Inflammatory macrophage treated with lipopolysaccharide for 1 hour (primary cell): ENCODE data around the gene PTAFR.
A peak's percentile ranks its signal among the peaks of the same experiment; 100 is the strongest.

ENCODE experiments used
- DNase-seq, 2 donors: peaks; one replicate each; pipeline ENCODE4 v3.0.0-alpha.2; 2020 to 2022

PTAFR gene

DNA sequence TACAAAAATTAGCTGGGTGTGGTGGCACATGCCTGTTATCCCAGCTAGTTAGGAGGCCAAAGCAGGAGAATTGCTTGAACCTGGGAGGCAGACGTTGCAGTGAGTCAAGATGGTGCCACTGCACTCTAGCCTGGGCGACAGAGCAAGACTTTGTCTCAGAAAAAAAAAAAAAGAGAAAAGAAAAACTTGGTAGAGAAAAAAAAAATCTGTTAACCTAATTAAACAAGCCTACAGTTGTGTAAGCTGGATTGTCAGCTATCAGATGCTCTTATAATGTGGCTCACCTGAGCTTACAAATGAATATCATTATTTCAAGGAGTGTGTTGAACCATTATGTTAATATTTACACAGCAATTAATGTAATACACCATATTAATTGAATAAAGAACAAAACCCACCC, 61.6 kb downstream of the PTAFR start:
- no peak for DNase-seq

DNA sequence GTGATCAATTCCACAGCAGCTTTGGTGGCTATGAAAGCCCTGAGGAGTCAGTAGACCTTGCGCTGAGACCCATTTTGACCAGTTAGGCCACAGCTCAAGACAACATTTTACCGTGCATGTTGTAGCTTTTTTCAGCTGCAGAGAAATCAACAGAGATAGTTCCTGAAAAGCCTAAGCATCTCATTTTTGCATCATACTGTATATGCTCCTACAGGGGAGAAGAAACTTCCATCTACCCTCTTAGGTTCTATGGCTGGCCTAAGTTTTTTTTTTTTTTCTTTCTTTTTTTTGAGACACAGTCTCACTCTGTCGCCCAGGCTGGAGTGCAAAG, 63.3 kb downstream of the PTAFR start:
- DNase-seq = peak in 1 of 2 donors; percentile 57

DNA sequence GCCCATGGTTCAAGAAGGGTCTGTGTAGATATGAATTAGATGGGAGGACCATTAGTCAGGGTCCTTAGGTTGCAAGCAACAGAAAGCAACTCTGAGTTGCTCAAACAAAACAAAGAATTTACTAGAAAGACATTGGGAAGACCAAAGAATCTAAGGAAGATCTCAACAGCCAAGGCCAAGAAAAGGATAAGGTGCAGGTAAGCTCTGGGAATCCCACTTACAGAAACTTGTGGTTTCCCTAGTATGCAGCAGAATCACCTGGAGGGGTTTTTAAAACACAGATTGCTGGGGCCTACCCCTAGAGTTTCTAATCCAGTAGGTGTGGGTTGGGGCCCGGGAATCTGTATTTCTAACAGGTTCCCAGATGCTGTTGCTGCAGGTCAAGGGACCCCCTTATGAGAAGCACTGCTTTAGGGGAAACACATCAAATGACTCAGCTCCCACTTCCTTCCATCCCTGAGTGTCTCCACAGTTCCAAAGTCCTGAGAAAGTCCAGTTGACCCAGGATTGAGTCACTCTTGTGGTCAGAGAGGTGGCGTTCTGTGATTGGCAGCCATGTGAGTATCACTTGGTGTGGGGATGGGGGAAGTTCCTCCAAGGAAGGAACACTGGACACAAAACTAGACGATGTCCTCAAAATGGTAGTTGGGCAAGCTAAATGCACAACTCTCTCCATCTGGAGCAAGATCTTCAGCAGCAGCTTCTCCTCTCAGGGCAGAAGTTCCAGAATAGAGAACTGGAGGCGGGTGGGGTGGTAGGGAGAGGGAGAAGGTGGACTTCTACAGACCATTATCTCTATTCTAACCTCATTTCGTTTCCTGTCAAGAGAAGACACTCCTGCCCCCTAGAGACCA, 63.9 kb downstream of the PTAFR start:
- DNase-seq = peak; percentile 97 to 100

DNA sequence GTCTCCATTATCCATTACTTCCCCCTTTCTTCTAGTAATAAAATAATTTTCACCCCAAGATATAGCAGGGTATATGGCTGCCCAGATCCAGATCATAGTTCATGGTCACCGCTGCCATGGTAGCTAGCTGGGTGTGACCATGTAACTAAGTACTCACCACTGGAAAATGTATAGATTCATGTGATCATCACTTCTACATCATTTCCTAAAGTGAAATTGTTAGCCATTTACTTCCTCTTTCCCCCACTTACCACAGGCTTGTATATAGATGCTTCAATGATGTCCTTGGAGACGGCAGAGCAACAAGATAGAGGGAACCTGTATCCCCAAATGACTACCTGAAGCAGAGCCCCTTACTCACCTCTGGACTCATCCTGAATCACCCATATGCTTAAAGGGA, 65.3 kb downstream of the PTAFR start:
- DNase-seq = peak; percentile 88 to 97

DNA sequence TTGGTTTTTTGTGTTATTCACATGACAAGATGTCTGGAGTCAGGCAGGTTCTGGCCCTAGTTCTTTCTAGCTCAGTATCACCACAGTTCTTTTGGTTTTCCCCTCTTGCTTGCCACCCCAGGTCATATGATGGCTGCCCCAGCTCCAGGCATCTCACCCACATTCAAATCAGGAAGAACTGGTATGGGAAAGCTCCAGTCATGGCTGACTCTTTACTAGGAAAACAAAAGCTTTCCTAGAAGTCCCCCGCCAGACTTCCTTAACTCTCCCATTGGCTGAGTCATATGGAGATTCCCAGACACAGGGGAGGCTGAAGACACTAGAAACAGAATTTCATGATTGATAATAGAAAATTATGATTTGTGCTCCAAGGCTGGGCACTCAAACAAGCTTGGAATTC, 65.9 kb downstream of the PTAFR start:
- peak; percentile 87 to 96 for DNase-seq

DNA sequence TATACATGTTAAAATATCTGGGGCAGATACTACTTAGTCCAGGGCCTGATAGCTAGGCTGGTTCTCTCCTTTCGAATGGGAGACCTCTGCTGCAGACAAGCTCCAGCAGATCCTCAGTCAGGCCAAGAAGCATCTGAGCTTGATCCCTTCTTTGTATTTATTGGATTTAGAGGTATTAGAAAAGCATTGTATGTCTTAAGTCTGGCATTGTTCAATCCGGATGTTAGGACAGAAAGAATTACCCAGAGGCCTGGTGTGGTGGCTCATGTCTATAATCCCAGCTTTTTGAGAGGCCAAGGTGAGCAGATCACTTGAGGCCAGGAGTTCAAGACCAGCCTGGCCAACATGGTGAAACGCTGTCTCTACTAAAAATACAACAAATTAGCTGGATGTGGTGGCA, 66.9 kb downstream of the PTAFR start:
- no peak for DNase-seq

DNA sequence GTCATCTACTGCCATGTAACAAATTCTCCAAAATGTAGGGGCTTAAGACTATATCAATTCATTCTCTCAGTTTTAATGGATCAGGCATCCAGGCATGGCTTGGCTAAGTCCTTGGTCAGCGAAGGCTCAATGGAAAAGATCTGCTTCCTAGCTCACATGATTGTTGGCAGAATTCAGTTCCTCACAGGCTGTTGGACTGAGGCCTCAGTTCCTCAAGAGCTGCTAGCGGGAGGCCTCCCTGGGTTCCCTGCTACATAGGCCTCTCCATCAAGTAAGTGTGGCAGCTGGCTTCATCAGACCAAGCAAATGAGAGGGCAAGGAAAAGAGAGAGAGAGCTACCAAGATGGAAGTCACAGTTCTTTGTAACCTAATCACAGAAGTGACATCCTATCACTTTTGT, 68.5 kb downstream of the PTAFR start:
- no peak for DNase-seq

DNA sequence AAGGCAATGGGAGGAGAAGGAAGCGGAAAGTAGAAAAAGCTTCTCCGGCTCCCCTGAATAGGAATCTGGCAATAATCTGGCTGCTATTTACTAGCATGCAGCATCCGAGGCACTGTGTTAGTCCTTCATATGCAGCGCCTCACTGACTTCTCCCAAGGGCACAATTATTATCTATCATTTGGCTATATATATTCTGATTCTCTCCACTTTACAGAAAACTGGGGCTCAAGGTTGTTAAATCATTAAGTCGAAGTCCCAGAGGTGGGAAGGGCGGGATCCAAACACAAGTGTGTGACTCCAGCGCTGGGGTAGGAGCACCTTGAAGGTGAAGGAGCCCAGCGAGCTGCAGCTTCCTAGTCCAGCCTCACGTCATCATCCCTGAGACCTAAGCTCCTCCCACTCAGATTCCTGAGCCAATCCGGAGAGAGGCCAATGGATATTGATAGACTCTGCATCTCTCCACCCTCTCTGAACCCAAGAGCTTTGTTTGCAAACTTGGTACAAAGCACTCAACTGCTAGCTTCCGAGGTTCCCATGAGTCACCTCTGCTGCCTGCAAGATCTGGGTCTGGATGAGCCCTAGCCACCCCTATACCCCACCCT, 71.5 kb downstream of the PTAFR start:
- no peak for DNase-seq

DNA sequence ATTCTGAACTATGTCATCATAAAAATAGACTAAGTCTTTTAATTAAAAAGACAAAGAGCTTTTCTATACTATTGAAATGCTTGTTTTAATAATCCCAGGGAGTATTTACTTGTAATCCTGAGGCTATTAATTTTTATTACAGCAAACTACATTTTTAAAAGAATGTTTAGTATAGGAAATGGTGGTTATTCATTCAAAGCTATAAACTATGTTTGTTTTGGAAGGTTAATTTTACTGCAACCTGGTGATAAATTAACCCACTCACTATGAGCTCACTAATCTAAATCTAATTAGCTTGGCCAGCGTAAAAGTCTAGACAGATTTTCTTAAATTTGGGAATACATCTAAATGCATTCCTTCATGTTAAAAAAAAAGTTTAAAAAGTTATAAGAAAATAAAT, 74.3 kb downstream of the PTAFR start:
- DNase-seq = no peak

DNA sequence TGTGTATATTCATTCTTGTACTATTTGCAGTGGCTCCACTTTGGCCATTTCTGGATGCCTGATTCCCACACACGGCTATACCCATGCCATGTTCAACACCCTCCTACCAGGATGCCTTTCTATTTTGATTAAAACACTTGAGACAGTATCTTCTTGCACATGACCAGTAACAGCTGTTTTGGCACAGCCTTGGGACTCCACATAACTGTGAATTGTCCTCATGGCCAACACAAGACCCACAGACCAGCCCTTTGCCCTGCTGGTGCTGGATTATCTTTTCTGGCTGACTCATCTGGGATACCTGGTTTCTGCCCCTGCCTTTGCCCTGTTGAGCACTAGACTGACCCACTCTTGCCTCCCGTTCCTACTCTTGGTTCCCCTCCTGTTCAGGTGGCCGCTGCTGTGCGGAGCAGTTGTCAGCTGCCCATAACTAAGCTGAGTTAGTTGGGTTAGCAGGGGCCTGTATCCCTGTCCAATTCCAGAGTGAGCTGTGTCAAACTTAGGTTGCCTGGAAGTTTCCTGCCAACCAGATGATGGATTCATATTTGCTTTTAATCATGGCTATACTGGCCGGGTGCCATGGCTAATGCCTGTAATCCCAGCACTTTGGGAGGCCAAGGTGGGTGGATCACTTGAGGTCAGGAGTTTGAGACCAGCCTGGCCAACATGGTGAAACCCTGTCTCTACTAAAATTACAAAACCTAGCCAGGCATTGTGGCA, 77.3 kb downstream of the PTAFR start:
- no peak for DNase-seq
